PC-9 (cell line): ENCODE data around the gene GPLD1. TPM values are rescaled to one million over a fixed set of nuclear protein-coding genes. Genes with fewer than 3 reads are reported as not detected.

Experiments used
- BruUV-seq: library from RNA; stranded (reverse); fragments of 400-500 nt; replicated peaks from 2 replicates; lab custom pipeline; 2021; lab: Mats Ljungman, UMichigan
- CTCF ChIA-PET: fragments of 300-600 bp; sonication (Branson Sonifier 250); formaldehyde crosslinking; loops from one replicate; lab custom pipeline; 2022; ENCODE audit warnings: antibody characterized with exemption; lab: Charles Lee
- POLR2A ChIA-PET: fragments of 300-600 bp; sonication (Branson Sonifier 250); formaldehyde crosslinking; loops from one replicate; lab custom pipeline; 2022; ENCODE audit warnings: antibody characterized with exemption; ENCODE audit not compliant: unreplicated experiment; lab: Charles Lee
- DNase-seq, 2 experiments: peaks; one replicate each; pipeline versions ENCODE4 v3.0.0 to v3.0.0-alpha.2; 2015 to 2022; ENCODE audit warnings: mixed read lengths in 1 of 2
- H2AFZ ChIP-seq: fragments of 200-600 bp; sonication (generic); 2 replicates; pipeline ENCODE4 v1.8.1; 2017; ENCODE audit warnings: antibody characterized with exemption
- H3F3A ChIP-seq: fragments of 200-600 bp; sonication (generic); 2 replicates; pipeline ENCODE4 v1.8.1; 2017; ENCODE audit warnings: antibody characterized with exemption, mild to moderate bottlenecking, low read depth; ENCODE audit not compliant: insufficient read depth
- H3K27ac ChIP-seq: fragments of 200-600 bp; sonication (generic); 2 replicates; pipeline ENCODE4 v1.6.1; 2016; ENCODE audit warnings: mixed run types
- H3K27me3 ChIP-seq: fragments of 200-600 bp; sonication (generic); 2 replicates; pipeline ENCODE4 v1.6.1; 2016; ENCODE audit warnings: low read depth, mixed run types; ENCODE audit not compliant: insufficient read depth
- H3K36me3 ChIP-seq: fragments of 200-600 bp; sonication (generic); 2 replicates; pipeline ENCODE4 v1.6.1; 2016; ENCODE audit warnings: low read depth, mixed run types
- H3K4me1 ChIP-seq: fragments of 200-600 bp; sonication (generic); replicated peaks from 2 replicates; pipeline ENCODE4 v1.6.1; 2016; ENCODE audit warnings: mixed run types; ENCODE audit not compliant: insufficient read depth
- H3K4me2 ChIP-seq: fragments of 200-600 bp; sonication (generic); 2 replicates; pipeline ENCODE4 v1.6.1; 2017; ENCODE audit warnings: mixed run types
- H3K4me3 ChIP-seq: fragments of 200-600 bp; sonication (generic); 2 replicates; pipeline ENCODE4 v1.6.1; 2016; ENCODE audit warnings: mixed run types
- H3K79me2 ChIP-seq: fragments of 200-600 bp; sonication (generic); 2 replicates; pipeline ENCODE4 v1.6.1; 2017; ENCODE audit warnings: low read depth, mixed run types
- H3K9me2 ChIP-seq: fragments of 200-600 bp; sonication (generic); 2 replicates; pipeline ENCODE4 v1.8.1; 2017; ENCODE audit warnings: mild to moderate bottlenecking; ENCODE audit not compliant: insufficient read depth
- H3K9me3 ChIP-seq: fragments of 200-600 bp; sonication (generic); 2 replicates; pipeline ENCODE4 v1.8.1; 2016; ENCODE audit warnings: low read depth; ENCODE audit not compliant: insufficient read depth
- H4K20me1 ChIP-seq: fragments of 200-600 bp; sonication (generic); 2 replicates; pipeline ENCODE4 v1.8.1; 2017; ENCODE audit not compliant: insufficient read depth
- EZH2 ChIP-seq: fragments of 200-600 bp; sonication (generic); IDR thresholded peaks from 2 replicates; pipeline ENCODE4 v1.8.0; 2017; ENCODE audit warnings: antibody characterized with exemption, low read depth
- intact Hi-C: fragments of 100-400 bp; cut with micrococcal nuclease; formaldehyde crosslinking; loops from one replicate; pipeline ENCODE4 v1.10.0; 2022; ENCODE audit not compliant: unreplicated experiment
- total RNA-seq: library from RNA; stranded (reverse); gene quantifications from 2 replicates; pipeline ENCODE4 v1.2.3, GENCODE V29; 2021
- TF ChIP-seq, protein P1 (sequence below): fragments of 200-600 bp; sonication (generic); conservative IDR thresholded peaks from 2 replicates; pipeline ENCODE4 v1.6.1; 2017; ENCODE audit warnings: mixed run types, antibody characterized with exemption, mild to moderate bottlenecking, moderate library complexity

GPLD1 gene
- total RNA-seq, 1 experiment from 2014 or later: 2.0 TPM

DNA sequence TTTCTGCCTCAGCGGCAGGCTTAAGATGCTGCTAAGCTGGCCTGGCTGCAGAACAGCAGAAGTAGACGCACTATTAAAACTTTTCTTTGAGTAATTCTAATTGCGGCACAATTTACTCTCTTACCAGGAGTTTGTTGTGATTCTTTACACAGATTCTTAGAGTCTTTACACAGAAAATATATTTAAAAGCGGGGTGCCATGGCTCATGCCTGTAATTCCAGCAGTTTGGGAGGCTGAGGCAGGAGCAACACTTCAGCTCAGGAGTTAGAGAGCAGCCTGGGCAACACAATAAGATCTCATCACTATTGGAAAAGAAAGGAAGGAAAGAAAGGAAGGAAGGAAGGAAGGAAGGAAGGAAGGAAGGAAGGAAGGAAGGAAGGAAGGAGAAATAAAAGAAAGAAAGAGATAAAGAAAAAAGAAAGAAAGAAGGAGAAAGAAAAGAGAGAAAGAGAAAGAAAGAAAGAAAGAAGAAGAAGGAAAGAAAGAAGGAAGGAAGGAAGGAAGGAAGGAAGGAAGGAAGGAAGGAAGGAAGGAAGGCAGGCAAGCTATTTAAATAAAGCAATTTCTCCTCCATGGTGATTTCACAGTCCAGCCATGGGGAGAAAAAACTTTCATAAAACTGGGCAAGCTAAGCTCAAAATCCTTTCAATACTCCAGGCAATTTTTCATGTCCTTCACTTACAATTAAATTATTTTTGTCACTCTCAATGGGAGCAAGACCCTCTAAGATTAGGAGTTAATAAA is 107.7 kb downstream of the GPLD1 start:
- POLR2A ChIA-PET: no interaction called here
- intact Hi-C loops: no loop called here
- H3K9me3 ChIP-seq: no peaks in the 10 kb centered on the region; the same call in 1 of the 2 replicates
- no peaks in the 10 kb centered on the region for H4K20me1 ChIP-seq
- no peak overlapping the region for H3K4me3 ChIP-seq
- BruUV-seq: no TSS peak
- H3K36me3 ChIP-seq: no peaks in the 10 kb centered on the region
- H2AFZ ChIP-seq: no peak overlapping the region
- H3K9me2 ChIP-seq: no peaks in the 10 kb centered on the region
- peaks cover 10% of the 10 kb centered on the region; the same call in 1 of the 2 replicates for H3F3A ChIP-seq
- CTCF ChIA-PET: no interaction called here
- peak overlapping the region; percentile 59 for H3K4me2 ChIP-seq
- peak overlapping the region; percentile 53 for H3K27ac ChIP-seq
- TF ChIP-seq, protein P1, sequence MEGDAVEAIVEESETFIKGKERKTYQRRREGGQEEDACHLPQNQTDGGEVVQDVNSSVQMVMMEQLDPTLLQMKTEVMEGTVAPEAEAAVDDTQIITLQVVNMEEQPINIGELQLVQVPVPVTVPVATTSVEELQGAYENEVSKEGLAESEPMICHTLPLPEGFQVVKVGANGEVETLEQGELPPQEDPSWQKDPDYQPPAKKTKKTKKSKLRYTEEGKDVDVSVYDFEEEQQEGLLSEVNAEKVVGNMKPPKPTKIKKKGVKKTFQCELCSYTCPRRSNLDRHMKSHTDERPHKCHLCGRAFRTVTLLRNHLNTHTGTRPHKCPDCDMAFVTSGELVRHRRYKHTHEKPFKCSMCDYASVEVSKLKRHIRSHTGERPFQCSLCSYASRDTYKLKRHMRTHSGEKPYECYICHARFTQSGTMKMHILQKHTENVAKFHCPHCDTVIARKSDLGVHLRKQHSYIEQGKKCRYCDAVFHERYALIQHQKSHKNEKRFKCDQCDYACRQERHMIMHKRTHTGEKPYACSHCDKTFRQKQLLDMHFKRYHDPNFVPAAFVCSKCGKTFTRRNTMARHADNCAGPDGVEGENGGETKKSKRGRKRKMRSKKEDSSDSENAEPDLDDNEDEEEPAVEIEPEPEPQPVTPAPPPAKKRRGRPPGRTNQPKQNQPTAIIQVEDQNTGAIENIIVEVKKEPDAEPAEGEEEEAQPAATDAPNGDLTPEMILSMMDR: no peak
- TF ChIP-seq EZH2: no peak
- H3K4me1 ChIP-seq: peaks cover 20% of the 10 kb centered on the region
- DNase-seq: no peak
- no peaks in the 10 kb centered on the region for H3K27me3 ChIP-seq
- H3K79me2 ChIP-seq: no peaks in the 10 kb centered on the region

- intact Hi-C loops: no loop called here
- POLR2A ChIA-PET: no interaction called here
These were observed 110.8 kb downstream of the GPLD1 start for GRCh38 chr6:24378473-24379097.

More at GRCh38 chr6:24378473-24379097, 110.8 kb downstream of the GPLD1 start:
- H3K79me2 ChIP-seq: no peaks in the 10 kb centered on the region
- peaks cover 20% of the 10 kb centered on the region for H3K4me1 ChIP-seq
- CTCF ChIA-PET: interaction anchor here (0.6 to 1.6 kb wide), 2 partner anchors 19 to 98 kb away, joined by 4 read pairs; no protein-coding TSS in a partner anchor
- H4K20me1 ChIP-seq: no peaks in the 10 kb centered on the region
- H3K27me3 ChIP-seq: no peaks in the 10 kb centered on the region
- H3K4me3 ChIP-seq: no peak overlapping the region
- no peak overlapping the region for H2AFZ ChIP-seq
- no peak for TF ChIP-seq EZH2
- TF ChIP-seq, protein P1: no peak
- no peaks in the 10 kb centered on the region; the same call in 1 of the 2 replicates for H3K9me3 ChIP-seq
- no TSS peak for BruUV-seq
- peaks cover 10% of the 10 kb centered on the region; the same call in 1 of the 2 replicates for H3F3A ChIP-seq
- H3K27ac ChIP-seq: no peak overlapping the region
- H3K4me2 ChIP-seq: no peak overlapping the region
- no peaks in the 10 kb centered on the region for H3K9me2 ChIP-seq
- no peak for DNase-seq
- no peaks in the 10 kb centered on the region for H3K36me3 ChIP-seq

Other genes starting within 250 kb of the GPLD1 start
- gene DCDC2, start 131.5 kb downstream of the GPLD1 start, total RNA-seq: 4.2 and 5.6 TPM in 2 replicates
- gene MRS2, start 86.6 kb downstream of the GPLD1 start, total RNA-seq: 43.5 and 49.7 TPM in 2 replicates
- 19.1 and 21.2 TPM in 2 replicates for gene ALDH5A1, start 5.4 kb upstream of the GPLD1 start, total RNA-seq
- gene KIAA0319, start 156.6 kb upstream of the GPLD1 start, total RNA-seq: 14.4 and 15.3 TPM in 2 replicates
- gene TDP2, start 177.3 kb upstream of the GPLD1 start, total RNA-seq: 83.0 and 95.8 TPM in 2 replicates
- gene ACOT13, start 177.5 kb upstream of the GPLD1 start, total RNA-seq: 70.9 and 79.2 TPM in 2 replicates
- 107 and 128 TPM in 2 replicates for gene C6orf62, start 229.6 kb upstream of the GPLD1 start, total RNA-seq